LHCN-M2 (cell line): ENCODE data around the gene PTTG1IP2. TPM values are rescaled to one million over a fixed set of nuclear protein-coding genes. Genes with fewer than 3 reads are reported as not detected.
A peak's percentile ranks its signal among the peaks of the same experiment; 100 is the strongest.

Experiments
- DNase-seq: peaks from one replicate; pipeline ENCODE4 v3.0.0-alpha.2; 2012; ENCODE audit warnings: low read depth
- total RNA-seq: library from RNA; depleted of rRNA; stranded (reverse); fragments of >200 nt; gene quantifications from 2 replicates; pipeline ENCODE4 v1.2.3, GENCODE V29; 2014; rRNA removed

Gene PTTG1IP2
- total RNA-seq, 1 experiment from 2014 or later, result not detected

GRCh38 chr7:90560730-90561129 lies 91.3 kb downstream of the PTTG1IP2 start:
- peak; percentile 52 for DNase-seq

Other genes starting within 250 kb of the PTTG1IP2 start
- 1.6 and 14.7 TPM in 2 replicates for gene CFAP69, start 224.5 kb upstream of the PTTG1IP2 start, total RNA-seq
- gene FAM237B, start 148.3 kb upstream of the PTTG1IP2 start, total RNA-seq, result not detected in 2 replicates
- gene GTPBP10, start 122.9 kb upstream of the PTTG1IP2 start, total RNA-seq, result 13.6 and 22.4 TPM in 2 replicates
- 31.2 and 35.9 TPM in 2 replicates for gene CLDN12, start 66.2 kb upstream of the PTTG1IP2 start, total RNA-seq
- gene CDK14, start 126.7 kb downstream of the PTTG1IP2 start, total RNA-seq, result 23.4 and 23.6 TPM in 2 replicates